Endothelial cell (in vitro differentiated cells): Measurements from ENCODE around the gene WDR5. TPM values are rescaled to one million over a fixed set of nuclear protein-coding genes. Genes with fewer than 3 reads are reported as not detected.
"Not testable (repeated sequence)": the region's sequence is repeated elsewhere in the genome, so short reads cannot be mapped to it uniquely, and the experiment has no call there.

Source experiments
- DNase-seq: peaks from one replicate; pipeline ENCODE4 v3.0.0; 2021; ENCODE audit warnings: low spot score
- H3K27ac Mint-ChIP-seq: one replicate; pipeline ENCODE4 v1.8.0; 2021; ENCODE audit warnings: mixed read lengths, inconsistent platforms; ENCODE audit not compliant: unreplicated experiment
- H3K27me3 Mint-ChIP-seq: one replicate; pipeline ENCODE4 v1.8.0; 2021; ENCODE audit warnings: mild to moderate bottlenecking, moderate library complexity, mixed read lengths, inconsistent platforms; ENCODE audit not compliant: unreplicated experiment
- H3K36me3 Mint-ChIP-seq: one replicate; pipeline ENCODE4 v1.8.0; 2021; ENCODE audit warnings: mild to moderate bottlenecking, low read depth, mixed read lengths, inconsistent platforms; ENCODE audit not compliant: unreplicated experiment
- H3K4me1 Mint-ChIP-seq: one replicate; pipeline ENCODE4 v1.8.0; 2021; ENCODE audit warnings: mild to moderate bottlenecking, mixed read lengths, inconsistent platforms; ENCODE audit not compliant: unreplicated experiment
- H3K4me3 Mint-ChIP-seq: one replicate; pipeline ENCODE4 v1.8.0; 2021; ENCODE audit warnings: mild to moderate bottlenecking, mixed read lengths, inconsistent platforms; ENCODE audit not compliant: unreplicated experiment
- H3K9me3 Mint-ChIP-seq: one replicate; pipeline ENCODE4 v1.8.0; 2021; ENCODE audit warnings: mixed read lengths, inconsistent platforms; ENCODE audit not compliant: unreplicated experiment
- CTCF ChIP-seq: fragments of 200-600 bp; sonication (generic); IDR thresholded peaks from one replicate; pipeline ENCODE4 v1.5.0; 2021; ENCODE audit warnings: antibody characterized with exemption; ENCODE audit not compliant: unreplicated experiment
- total RNA-seq: library from RNA; stranded (reverse); fragmentation: NEBNext Ultra II Directional; extraction: Animal tissue kit (Norgen Biotek cat#: 25700); gene quantifications from one replicate; pipeline ENCODE4 v1.2.1, GENCODE V29; 2021; ENCODE audit not compliant: unreplicated experiment

The WDR5 gene
- total RNA-seq, 1 donor from 2014 or later, result 26.5 TPM

- no peaks in the 10 kb centered on the region for H3K9me3 Mint-ChIP-seq
- TF ChIP-seq CTCF, result no peak
- H3K4me1 Mint-ChIP-seq, result no peaks in the 10 kb centered on the region
- no peak for DNase-seq
- no peak overlapping the region for H3K4me3 Mint-ChIP-seq
- no peaks in the 10 kb centered on the region for H3K36me3 Mint-ChIP-seq
- H3K27ac Mint-ChIP-seq, result no peak overlapping the region
- peaks cover 3% of the 10 kb centered on the region for H3K27me3 Mint-ChIP-seq
These were observed 23.3 kb upstream of the WDR5 start for GRCh38 chr9:134112561-134112960.

- not testable (repeated sequence) for DNase-seq, H3K36me3 Mint-ChIP-seq, H3K4me1 Mint-ChIP-seq, H3K9me3 Mint-ChIP-seq, H3K4me3 Mint-ChIP-seq, H3K27ac Mint-ChIP-seq, H3K27me3 Mint-ChIP-seq
These were observed 16.9 kb upstream of the WDR5 start for GRCh38 chr9:134118972-134119371.

GRCh38 chr9:134123764-134124128, 12.1 kb upstream of the WDR5 start:
- Mint-ChIP-seq H3K27me3 (peaks cover 6% of the 10 kb centered on the region), H3K4me3 (no peak overlapping the region), H3K4me1 (no peaks in the 10 kb centered on the region), H3K27ac (no peak overlapping the region), H3K9me3 (no peaks in the 10 kb centered on the region), H3K36me3 (no peaks in the 10 kb centered on the region)
- TF ChIP-seq CTCF, result no peak
- no peak for DNase-seq

- Mint-ChIP-seq H3K9me3 (no peaks in the 10 kb centered on the region), H3K4me3 (no peak overlapping the region), H3K4me1 (no peaks in the 10 kb centered on the region), H3K27me3 (peaks cover 6% of the 10 kb centered on the region), H3K27ac (no peak overlapping the region), H3K36me3 (no peaks in the 10 kb centered on the region)
- no peak for TF ChIP-seq CTCF
- DNase-seq, result no peak
These were observed 10.3 kb upstream of the WDR5 start for GRCh38 chr9:134125413-134126095.

- no peak for TF ChIP-seq CTCF
- H3K4me1 Mint-ChIP-seq, result no peaks in the 10 kb centered on the region
- H3K4me3 Mint-ChIP-seq, result no peak overlapping the region
- no peaks in the 10 kb centered on the region for H3K9me3 Mint-ChIP-seq
- DNase-seq, result no peak
- H3K27me3 Mint-ChIP-seq, result peaks cover 6% of the 10 kb centered on the region
- no peaks in the 10 kb centered on the region for H3K36me3 Mint-ChIP-seq
- no peak overlapping the region for H3K27ac Mint-ChIP-seq
These were observed 9.5 kb upstream of the WDR5 start for GRCh38 chr9:134126373-134126772.
